HFFc6 (cell line): ENCODE measurements around the gene VCP. TPM values are rescaled to one million over a fixed set of nuclear protein-coding genes. Genes with fewer than 3 reads are reported as not detected.

Source experiments
- DNase-seq: peaks from one replicate; pipeline ENCODE4 v3.0.0-alpha.2; 2018
- H3K27ac Mint-ChIP-seq: 2 replicates; pipeline ENCODE4 v1.8.0; 2020; ENCODE audit warnings: mild to moderate bottlenecking, mixed read lengths
- H3K27me3 Mint-ChIP-seq: 2 replicates; pipeline ENCODE4 v1.8.0; 2021; ENCODE audit warnings: mild to moderate bottlenecking, moderate library complexity, mixed read lengths; ENCODE audit not compliant: insufficient read depth
- H3K36me3 Mint-ChIP-seq: 2 replicates; pipeline ENCODE4 v1.8.0; 2021; ENCODE audit warnings: low read depth, mixed read lengths
- H3K4me1 Mint-ChIP-seq: 2 replicates; pipeline ENCODE4 v1.8.0; 2020; ENCODE audit warnings: low read depth, mixed read lengths
- H3K4me3 Mint-ChIP-seq: 2 replicates; pipeline ENCODE4 v1.8.0; 2020; ENCODE audit warnings: mild to moderate bottlenecking, moderate library complexity, mixed read lengths
- H3K9me3 Mint-ChIP-seq: 2 replicates; pipeline ENCODE4 v1.8.0; 2020; ENCODE audit warnings: mild to moderate bottlenecking, mixed read lengths
- CTCF ChIP-seq: fragments of 200-600 bp; sonication (generic); IDR thresholded peaks from 2 replicates; pipeline ENCODE4 v1.5.0; 2021; ENCODE audit warnings: antibody characterized with exemption, mild to moderate bottlenecking
- total RNA-seq, 6 experiments: library from RNA; stranded (reverse); fragmentation: NEBNext Ultra II Directional; extraction: Animal tissue kit (Norgen Biotek cat#: 25700); gene quantifications; 2 replicates in 1 of 6; 3 replicates in 5 of 6; pipeline ENCODE4 v1.2.3, GENCODE V29; 2021

The VCP gene
- total RNA-seq, 6 experiments from 2014 or later, result 324 to 457 (median 374) TPM

- Mint-ChIP-seq H3K4me3 (no peak overlapping the region), H3K4me1 (peaks cover 13% of the 10 kb centered on the region), H3K36me3 (peaks cover 8% of the 10 kb centered on the region; the same call in 1 of the 2 replicates), H3K9me3 (no peaks in the 10 kb centered on the region), H3K27me3 (no peaks in the 10 kb centered on the region; the same call in none of the 2 replicates), H3K27ac (no peak overlapping the region)
- DNase-seq, result no peak
- TF ChIP-seq CTCF, result no peak
These were observed 12.7 kb upstream of the VCP start for GRCh38 chr9:35085078-35085477.

GRCh38 chr9:35079426-35080341 lies 7.3 kb upstream of the VCP start, which contains the start of gene FANCG:
Gene FANCG, minus strand, starts transcription at chr9:35079942. Its CDS starts 418 bp downstream, at chr9:35079524.
- Mint-ChIP-seq H3K27ac (peak within 1 kb of the TSS; percentile 94), H3K27me3 (peaks cover 2% of the 10 kb centered on the region; the same call in 1 of the 2 replicates), H3K4me3 (peak within 1 kb of the TSS; percentile 97), H3K4me1 (peaks cover 29% of the 10 kb centered on the region), H3K36me3 (no peaks in the 10 kb centered on the region; the same call in 1 of the 2 replicates), H3K9me3 (no peaks in the 10 kb centered on the region)
- no peak for TF ChIP-seq CTCF
- peak; percentile 86 for DNase-seq

- H3K4me3 Mint-ChIP-seq, result peak overlapping the region; percentile 97
- peaks cover 2% of the 10 kb centered on the region; the same call in 1 of the 2 replicates for H3K27me3 Mint-ChIP-seq
- peak overlapping the region; percentile 94 for H3K27ac Mint-ChIP-seq
- no peak for DNase-seq
- H3K9me3 Mint-ChIP-seq, result no peaks in the 10 kb centered on the region
- peaks cover 29% of the 10 kb centered on the region for H3K4me1 Mint-ChIP-seq
- H3K36me3 Mint-ChIP-seq, result peaks cover 5% of the 10 kb centered on the region; the same call in 1 of the 2 replicates
- no peak for TF ChIP-seq CTCF
These were observed 6.6 kb upstream of the VCP start for GRCh38 chr9:35079041-35079425.

- H3K4me1 Mint-ChIP-seq, result peaks cover 35% of the 10 kb centered on the region
- peak overlapping the region; percentile 42; the same call in 1 of the 2 replicates for H3K27ac Mint-ChIP-seq
- no peak for TF ChIP-seq CTCF
- peaks cover 12% of the 10 kb centered on the region; the same call in 1 of the 2 replicates for H3K36me3 Mint-ChIP-seq
- H3K9me3 Mint-ChIP-seq, result no peaks in the 10 kb centered on the region
- peak overlapping the region; percentile 97 for H3K4me3 Mint-ChIP-seq
- H3K27me3 Mint-ChIP-seq, result peaks cover 2% of the 10 kb centered on the region; the same call in 1 of the 2 replicates
- no peak for DNase-seq
These were observed 5.6 kb upstream of the VCP start for GRCh38 chr9:35078066-35078465.

- no peak for TF ChIP-seq CTCF
- no peak overlapping the region for H3K27ac Mint-ChIP-seq
- peaks cover 5% of the 10 kb centered on the region for H3K27me3 Mint-ChIP-seq
- H3K4me1 Mint-ChIP-seq, result peaks cover 41% of the 10 kb centered on the region
- H3K36me3 Mint-ChIP-seq, result peaks cover 12% of the 10 kb centered on the region; the same call in 1 of the 2 replicates
- DNase-seq, result no peak
- H3K9me3 Mint-ChIP-seq, result no peaks in the 10 kb centered on the region
- no peak overlapping the region for H3K4me3 Mint-ChIP-seq
These were observed 4.4 kb upstream of the VCP start for GRCh38 chr9:35076848-35077247.
